Middle frontal gyrus (tissue), 1 donor: ENCODE data around the gene TULP1.

Source experiments
- DNase-seq: peaks from one replicate; pipeline ENCODE4 v3.0.0-alpha.2; 2015; ENCODE audit warnings: low spot score; ENCODE audit errors: extremely low spot score

TULP1 gene

DNA sequence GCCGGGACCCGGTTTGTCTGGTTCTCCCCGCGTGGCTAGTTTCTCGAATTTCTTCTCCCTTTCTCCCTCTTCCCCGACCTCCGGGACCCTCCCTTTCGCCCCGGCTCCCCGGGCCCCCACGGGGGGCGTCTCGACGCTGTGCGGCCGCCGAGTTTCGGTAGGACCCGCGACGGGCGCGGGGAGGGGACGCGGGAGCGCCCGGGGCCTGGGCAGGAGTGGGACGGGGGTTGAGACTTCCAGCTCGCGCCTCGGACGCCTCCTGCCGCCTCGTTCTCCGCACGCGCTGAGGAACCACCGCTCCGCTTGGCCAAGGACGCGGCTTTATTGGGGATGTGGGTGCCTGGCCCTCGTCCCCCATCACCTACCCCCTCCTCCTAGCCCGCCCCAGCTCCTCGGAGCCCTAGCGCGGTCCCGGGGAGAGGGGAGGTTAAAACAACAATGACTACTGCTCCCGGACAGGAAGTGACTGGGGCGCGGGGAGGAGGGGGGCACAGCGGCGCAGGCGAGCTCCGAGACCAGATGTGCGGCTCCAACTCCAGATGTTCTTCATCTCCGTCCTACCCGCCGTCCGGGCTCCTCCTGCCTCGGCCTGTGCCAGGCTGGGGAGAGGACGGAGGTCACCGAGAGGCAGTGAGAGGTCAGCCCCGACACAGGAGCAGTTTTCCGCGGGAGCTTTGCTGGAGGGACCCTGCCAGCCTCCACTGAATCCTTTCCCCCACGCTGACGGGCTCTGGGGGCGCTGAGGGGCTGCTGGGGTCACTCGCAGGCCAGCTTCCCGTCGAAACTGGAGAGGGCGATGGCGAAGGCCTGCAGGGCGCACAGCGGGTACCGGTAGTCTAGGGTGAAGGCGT is 14.9 kb downstream of the TULP1 start:
- DNase-seq: no peak

DNA sequence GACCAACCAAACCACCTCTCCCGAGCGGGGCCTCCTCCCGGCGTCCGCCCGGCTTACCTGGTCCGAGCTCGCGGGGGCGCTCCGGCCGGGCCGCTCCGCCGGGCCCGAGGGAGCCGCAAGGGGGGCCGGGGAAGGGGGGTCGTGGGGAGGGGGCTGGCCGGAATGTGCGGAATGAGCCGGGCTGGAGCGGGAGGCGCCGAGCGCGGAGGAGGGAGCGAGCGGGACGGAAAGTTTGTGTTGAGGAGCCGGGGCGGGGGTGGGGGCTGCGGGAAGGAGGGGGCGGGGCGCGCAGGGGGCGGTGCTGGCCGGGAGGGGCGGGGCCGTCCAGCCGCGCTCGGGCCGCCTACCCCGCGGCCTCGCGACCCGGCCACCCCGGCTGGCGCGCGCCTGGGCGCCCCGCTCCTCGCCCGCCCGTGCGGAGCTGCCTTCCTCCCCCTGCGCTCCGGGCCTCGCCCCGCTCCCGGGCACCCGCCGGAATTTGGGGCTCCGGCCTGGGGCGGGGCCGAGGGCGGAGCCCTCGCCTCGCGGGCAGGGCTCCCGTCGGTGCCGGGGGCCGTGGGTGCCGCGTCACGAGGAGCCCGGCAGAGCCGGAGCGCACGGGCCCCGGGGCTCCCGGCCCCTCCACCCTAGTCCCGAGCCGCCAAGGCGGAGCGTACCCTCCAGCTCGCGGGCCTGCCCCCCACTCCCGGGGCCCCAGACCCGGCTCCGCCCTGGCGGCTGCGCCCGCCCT is 15.7 kb downstream of the TULP1 start, which contains the start of gene TEAD3:
TEAD3 (minus strand) TSS at position 239 of the 730 bp plus-strand sequence.
- DNase-seq: no peak

GRCh38 chr6:35496036-35496840 is 16.5 kb downstream of the TULP1 start:
- no peak for DNase-seq

- no peak for DNase-seq
Measured at GRCh38 chr6:35495258-35496035, 17.2 kb downstream of the TULP1 start.

- DNase-seq: no peak
Measured at GRCh38 chr6:35494161-35494563, 18.5 kb downstream of the TULP1 start.

DNA sequence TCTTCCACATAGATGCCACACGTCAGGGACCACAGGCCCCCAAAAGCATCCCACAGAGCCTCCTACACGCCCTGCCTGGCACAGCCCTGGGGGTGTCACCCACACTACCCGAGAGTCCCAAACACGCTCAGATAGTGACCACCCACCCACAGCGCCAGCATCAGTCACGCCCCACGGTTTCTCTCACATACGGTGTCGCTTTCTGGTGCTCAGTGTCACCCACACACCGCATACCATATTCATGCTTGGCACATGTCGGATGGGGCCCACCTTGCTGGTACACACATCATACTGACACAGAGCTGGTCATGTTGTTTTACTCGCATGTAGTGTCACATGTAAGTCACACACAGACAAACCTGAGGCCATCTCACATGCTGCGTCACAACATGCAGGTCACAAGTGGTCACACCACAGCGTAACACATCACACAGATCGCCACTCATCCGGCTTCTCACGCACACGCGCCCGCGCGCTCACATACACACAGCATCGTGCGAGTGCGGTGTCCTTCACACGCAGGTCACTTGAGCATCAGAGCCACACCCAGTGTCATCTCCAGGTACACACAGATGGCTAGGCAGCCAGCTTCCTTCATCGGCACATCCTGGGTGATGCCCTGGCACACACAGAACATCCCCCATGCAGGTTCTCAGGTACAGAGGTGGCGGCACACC is 19.3 kb downstream of the TULP1 start:
- no peak for DNase-seq

DNA sequence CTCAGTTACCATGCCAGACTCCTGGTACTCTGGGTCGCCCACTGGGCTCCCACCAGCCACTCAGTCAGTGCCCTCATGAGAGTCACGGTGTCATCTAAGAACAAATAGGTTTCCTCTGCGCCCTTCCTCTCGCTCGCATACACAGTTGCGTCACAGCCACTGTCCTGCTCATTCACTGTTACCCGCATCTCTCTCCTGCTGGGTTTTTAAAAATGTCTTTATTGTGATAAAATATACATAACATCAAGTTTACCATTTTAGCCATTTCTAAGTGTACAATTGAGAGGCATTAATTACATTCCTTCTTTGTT is 19.8 kb downstream of the TULP1 start:
- no peak for DNase-seq

- no peak for DNase-seq
Measured at GRCh38 chr6:35492258-35492973, 20.3 kb downstream of the TULP1 start.

- DNase-seq: no peak
Measured at GRCh38 chr6:35491558-35492257, 21.0 kb downstream of the TULP1 start.

- DNase-seq: no peak
Measured at GRCh38 chr6:35490821-35491557, 21.7 kb downstream of the TULP1 start.

DNA sequence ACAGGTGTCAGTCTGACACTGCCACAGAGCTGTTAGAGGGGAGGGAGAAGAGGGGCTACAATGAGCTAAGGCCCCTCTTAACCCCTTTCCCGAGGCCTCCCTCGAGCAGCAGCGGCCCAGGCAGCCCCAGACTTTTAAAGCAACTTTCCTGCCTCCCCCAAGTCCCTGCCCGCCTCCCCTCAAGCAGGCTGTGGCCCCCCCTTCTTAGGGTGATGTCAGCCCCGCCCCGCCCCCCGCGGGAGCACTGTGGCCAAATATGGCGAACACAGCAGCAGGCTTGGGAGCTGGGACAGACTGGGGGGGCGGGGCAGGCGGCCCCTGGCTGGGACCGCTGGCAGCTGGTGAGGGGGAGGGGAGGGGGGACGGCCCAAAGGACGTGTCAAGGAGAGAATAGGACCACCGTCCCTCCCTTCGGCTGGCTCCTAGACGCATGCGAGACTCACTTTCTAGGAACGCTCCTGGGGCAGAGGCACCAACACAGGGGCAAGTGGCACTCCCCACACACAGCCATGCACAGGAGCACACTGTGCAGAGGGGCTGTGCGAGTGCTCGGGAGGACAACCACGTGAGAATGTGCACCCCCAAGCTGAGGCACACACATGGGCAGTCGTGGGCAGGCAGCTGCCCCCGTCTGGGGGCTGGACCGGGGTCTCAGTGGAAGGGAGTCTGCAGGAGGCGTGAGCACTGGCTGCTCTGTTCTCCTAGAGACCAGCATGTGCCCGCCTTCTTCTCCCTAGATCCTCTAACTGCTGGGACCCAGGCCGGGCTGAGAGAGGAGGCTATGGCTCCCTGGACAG is 22.5 kb downstream of the TULP1 start:
- no peak for DNase-seq

DNA sequence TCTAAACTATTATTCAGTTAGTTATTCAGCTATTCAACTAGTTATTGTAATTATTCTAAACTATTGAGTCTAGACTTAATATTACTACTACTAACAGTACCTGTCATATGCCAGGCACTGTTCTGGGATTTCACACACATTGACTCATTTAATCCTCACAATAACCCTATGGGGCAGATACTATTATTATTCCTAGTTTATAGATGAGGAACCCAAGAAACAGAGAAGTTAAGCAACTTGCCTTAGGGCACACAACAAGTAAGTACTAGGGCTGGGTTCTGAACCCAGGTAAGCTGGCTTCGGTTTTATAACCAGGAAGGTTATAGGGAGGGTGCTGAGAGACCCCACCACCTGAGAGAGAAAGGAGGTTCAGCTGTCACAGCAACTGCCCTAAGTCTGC is 23.6 kb downstream of the TULP1 start:
- no peak for DNase-seq

GRCh38 chr6:35488517-35488862 is 24.2 kb downstream of the TULP1 start:
- DNase-seq: no peak

DNA sequence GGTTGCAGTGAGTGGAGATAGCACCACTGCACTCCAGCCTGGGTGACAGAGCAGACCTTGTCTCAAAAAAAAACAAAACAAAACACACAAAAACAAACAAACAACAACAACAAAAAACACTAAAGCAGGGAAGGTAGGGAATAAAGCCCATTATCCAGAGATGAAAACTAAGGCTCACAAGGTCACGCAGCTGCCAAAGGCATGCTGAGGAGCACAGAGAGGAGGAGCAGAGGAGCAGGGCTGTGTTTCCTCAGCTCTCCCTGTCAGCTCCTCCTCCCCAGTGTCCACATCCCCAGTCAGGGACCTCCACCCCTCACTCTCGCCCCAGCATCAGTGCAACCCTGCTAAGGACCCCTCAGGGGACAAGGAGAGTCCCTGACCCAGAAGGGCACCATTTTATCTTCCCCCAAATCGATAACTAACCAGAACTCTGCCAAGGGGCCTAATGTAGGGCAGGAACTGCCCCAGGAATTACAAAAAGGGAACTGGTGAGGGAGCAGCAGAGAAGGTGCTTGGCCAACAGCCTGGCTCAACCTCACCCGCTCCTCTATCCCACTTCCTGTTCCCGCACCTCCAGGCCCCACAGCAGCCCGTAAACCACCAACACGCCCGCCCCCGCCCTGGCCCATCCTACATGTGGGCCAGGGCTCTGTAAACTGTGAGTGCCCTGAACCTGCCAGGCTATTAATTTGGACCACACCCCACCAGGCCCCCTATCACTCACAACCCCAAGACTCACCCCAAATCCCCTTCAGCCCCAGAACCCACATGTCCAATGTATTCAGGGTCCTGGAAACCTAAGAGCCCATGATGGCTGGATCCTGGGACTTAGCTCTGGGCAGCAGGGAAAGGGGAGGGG is 24.8 kb downstream of the TULP1 start:
- no peak for DNase-seq

GRCh38 chr6:35486005-35486925 is 26.4 kb downstream of the TULP1 start:
- DNase-seq: no peak

DNA sequence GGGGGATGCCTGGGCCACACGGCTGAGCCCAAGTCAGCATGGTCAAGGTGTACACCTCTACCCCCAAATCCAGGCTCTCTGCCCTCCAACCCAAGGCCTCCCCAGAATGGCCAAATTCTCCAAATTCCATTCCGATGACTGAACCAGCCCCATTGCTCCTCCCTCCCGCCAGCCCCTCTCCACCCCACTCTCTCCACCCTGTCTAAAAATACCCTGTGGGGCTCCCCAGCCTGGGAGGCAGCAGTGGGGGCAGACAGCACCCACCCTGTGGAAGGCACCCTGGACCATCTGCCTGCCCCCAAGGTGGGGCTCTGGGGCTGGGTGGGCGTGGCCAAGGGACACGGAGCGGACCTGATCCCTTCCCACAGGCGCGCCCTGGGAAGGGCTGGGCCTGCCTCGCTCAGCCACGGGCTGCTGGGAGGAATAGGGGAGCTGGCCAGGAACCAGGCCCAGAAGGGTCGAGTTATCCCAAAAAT is 27.3 kb downstream of the TULP1 start:
- no peak for DNase-seq
